Gastroesophageal sphincter (tissue), 3 donors: ENCODE data around the gene TMEM169.

Experiments used
- POLR2A ChIP-seq, 2 donors: fragments of 450-650 bp; IDR thresholded peaks; one replicate each; pipeline ENCODE4 v1.6.1; 2017; ENCODE audit warnings: antibody characterized with exemption in 2 of 2, mild to moderate bottlenecking in 2 of 2, moderate library complexity in 1 of 2
- TF ChIP-seq, protein P1 (sequence below), 4 experiments: fragments of 200-600 bp in 2 of 4; fragments of 450-650 bp in 2 of 4; sonication (generic) in 1 of 4; IDR thresholded peaks; one replicate each; pipeline ENCODE4 v1.5.1; 2017 to 2019; ENCODE audit warnings: antibody characterized with exemption in 4 of 4, mild to moderate bottlenecking in 2 of 4, moderate library complexity in 2 of 4

DNA sequence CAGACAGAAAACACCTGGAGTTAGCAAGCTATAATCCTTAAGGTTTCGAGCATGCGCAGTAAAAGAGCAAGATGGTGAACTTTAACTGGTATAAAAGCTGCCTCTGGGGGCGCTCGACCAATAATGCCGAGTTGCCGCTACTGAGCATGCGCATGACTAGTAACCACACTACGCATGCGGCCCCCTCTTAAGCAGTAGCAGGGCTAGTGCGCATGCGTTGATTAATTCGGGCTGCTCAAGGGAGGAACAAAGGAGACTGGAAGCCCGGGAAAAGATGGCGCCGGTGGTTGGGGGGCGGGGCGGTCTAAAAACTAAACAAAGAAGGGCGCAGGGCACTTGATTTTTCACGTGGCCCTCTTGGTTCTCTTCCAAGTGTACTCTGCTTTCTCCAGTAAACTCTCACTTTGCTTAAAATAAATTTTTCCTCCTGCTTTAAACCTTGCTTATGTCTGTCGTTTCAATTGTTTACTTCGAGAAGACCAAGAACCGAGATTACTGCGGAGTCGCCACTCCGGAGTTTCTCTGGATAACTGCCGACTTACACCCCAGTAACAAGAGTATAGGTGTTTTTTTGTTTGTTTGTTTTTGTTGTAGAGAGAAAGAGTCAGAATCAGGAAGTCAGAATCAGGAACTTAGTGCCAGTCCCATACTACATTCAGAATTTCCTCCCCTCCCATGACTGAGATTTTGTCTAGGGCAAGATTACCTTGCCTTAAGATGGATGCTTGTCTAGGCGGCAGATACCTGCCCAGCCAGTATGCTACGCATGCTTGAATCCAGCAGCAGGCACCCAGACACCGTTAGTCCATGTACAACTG lies 33.2 kb downstream of the TMEM169 start:
- TF ChIP-seq, protein P1, sequence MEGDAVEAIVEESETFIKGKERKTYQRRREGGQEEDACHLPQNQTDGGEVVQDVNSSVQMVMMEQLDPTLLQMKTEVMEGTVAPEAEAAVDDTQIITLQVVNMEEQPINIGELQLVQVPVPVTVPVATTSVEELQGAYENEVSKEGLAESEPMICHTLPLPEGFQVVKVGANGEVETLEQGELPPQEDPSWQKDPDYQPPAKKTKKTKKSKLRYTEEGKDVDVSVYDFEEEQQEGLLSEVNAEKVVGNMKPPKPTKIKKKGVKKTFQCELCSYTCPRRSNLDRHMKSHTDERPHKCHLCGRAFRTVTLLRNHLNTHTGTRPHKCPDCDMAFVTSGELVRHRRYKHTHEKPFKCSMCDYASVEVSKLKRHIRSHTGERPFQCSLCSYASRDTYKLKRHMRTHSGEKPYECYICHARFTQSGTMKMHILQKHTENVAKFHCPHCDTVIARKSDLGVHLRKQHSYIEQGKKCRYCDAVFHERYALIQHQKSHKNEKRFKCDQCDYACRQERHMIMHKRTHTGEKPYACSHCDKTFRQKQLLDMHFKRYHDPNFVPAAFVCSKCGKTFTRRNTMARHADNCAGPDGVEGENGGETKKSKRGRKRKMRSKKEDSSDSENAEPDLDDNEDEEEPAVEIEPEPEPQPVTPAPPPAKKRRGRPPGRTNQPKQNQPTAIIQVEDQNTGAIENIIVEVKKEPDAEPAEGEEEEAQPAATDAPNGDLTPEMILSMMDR (IDR thresholded peaks at IDR 0.05), result peak; percentile 72 to 93 (median 88)
- TF ChIP-seq POLR2A (IDR thresholded peaks at IDR 0.05), result no peak
